ENCODE results near the gene VMAC. TPM values are rescaled to one million over a fixed set of nuclear protein-coding genes. Genes with fewer than 3 reads are reported as not detected.

The VMAC gene
- total and polyA plus RNA-seq, 2 of the 8 experiments (the other 6 are each of a cell fraction or from before 2014, with no cell fraction given) = 1.3 to 2.2 TPM

- FAIRE-seq (no peak), DNase-seq (ENCODE audit: low read depth in 1 of 2, low spot score in 2 of 2) (no peak)
- peaks cover 29% of the 10 kb centered on the region for H3K79me1 ChIP-seq (ENCODE audit: low read depth, low read length)
- H3K79me2 ChIP-seq (ENCODE audit: control insufficient read depth in 1 of 2, insufficient read depth in 2 of 2, low read length in 2 of 2) = peaks cover 0 to 88% of the 10 kb centered on the region in 2 experiments; a peak in 3 of 4 replicates
- no peak overlapping the region; the same call in 1 of the 2 replicates for H4K8ac ChIP-seq (ENCODE audit: extremely low read depth, insufficient read depth, low read length)
- H3K4me1 ChIP-seq (replicated peaks in 1 of 4; ENCODE audit: control insufficient read depth in 3 of 4, insufficient read depth in 4 of 4, low read length in 3 of 4) = peaks cover 26 to 46% (median 33%) of the 10 kb centered on the region in 4 experiments
- no peak overlapping the region for H3K27ac ChIP-seq (ENCODE audit: low read depth, low read length)
- H4K91ac ChIP-seq (replicated peaks; ENCODE audit: insufficient read length, low read length) = no peak overlapping the region
- no peak overlapping the region for H3K23ac ChIP-seq (ENCODE audit: insufficient read length)
- H4K20me1 ChIP-seq (replicated peaks in 1 of 2; ENCODE audit: control insufficient read depth in 1 of 2, insufficient read depth in 2 of 2, low read length in 2 of 2) = peaks cover 42 to 48% of the 10 kb centered on the region in 2 experiments
- H3K56ac ChIP-seq (replicated peaks; ENCODE audit: insufficient read length, low read depth, low read length) = no peak overlapping the region
- 83% methylated on average over 13 of the region's 13 CpGs; no CpG with 5 or more reads in 1 of the 2 experiments for WGBS, 2 experiments (ENCODE audit: extremely low coverage in 1 of 2, insufficient coverage in 1 of 2, insufficient read length in 1 of 2, insufficient replicate concordance in 2 of 2, low coverage in 1 of 2, low lambda C conversion rate in 2 of 2, missing lambda C conversion rate in 1 of 2)
- no peak overlapping the region for H3K18ac ChIP-seq (ENCODE audit: extremely low read depth, low read length)
- no peaks in the 10 kb centered on the region for H3K27me3 ChIP-seq (replicated peaks in 1 of 4; ENCODE audit: control insufficient read depth in 3 of 4, extremely low read depth in 1 of 4, insufficient read depth in 3 of 4, low read length in 3 of 4)
- no peak overlapping the region for H2BK15ac ChIP-seq (ENCODE audit: low read length)
- no peak overlapping the region for H2BK5ac ChIP-seq (ENCODE audit: low read depth, low read length)
- TF ChIP-seq ZNF274 (IDR thresholded peaks at IDR 0.05; ENCODE audit: borderline replicate concordance, extremely low read depth, low read length) (no peak), SIRT6 (IDR thresholded peaks at IDR 0.05; ENCODE audit: low read length) (no peak), CHD2 (IDR thresholded peaks at IDR 0.05; ENCODE audit: low read length) (no peak), EZH2 (IDR thresholded peaks at IDR 0.05; ENCODE audit: low read depth, low read length, severe bottlenecking) (no peak)
- no peaks in the 10 kb centered on the region for H3K9me3 ChIP-seq (ENCODE audit: insufficient read depth in 2 of 2, low read depth in 1 of 2, low read length in 1 of 2)
- ChIA-PET CTCF (ENCODE audit: partially characterized antibody) (interaction anchor here (0.5 to 6.0 kb wide), 12 partner anchors 8 to 283 kb away, joined by 3 to 48 read pairs (median 4); no protein-coding TSS in a partner anchor), POLR2A (ENCODE audit: partially characterized antibody) (interaction anchor here (0.9 to 1.4 kb wide), 2 partner anchors 23 to 73 kb away, joined by 3 read pairs; no protein-coding TSS in a partner anchor)
- no peak overlapping the region for H3K14ac ChIP-seq (ENCODE audit: insufficient read length)
- H2AFZ ChIP-seq (ENCODE audit: low read length) = no peak overlapping the region
- peak overlapping the region in 1 of 2 experiments; percentile 4; a peak in 3 of 4 replicates for H3K4me2 ChIP-seq (ENCODE audit: insufficient read depth in 1 of 2, low read depth in 2 of 2, low read length in 2 of 2)
- peaks cover 0 to 3% (median 0%) of the 10 kb centered on the region in 4 experiments; a peak in 2 of 8 replicates for H3K36me3 ChIP-seq (ENCODE audit: control insufficient read depth in 2 of 4, insufficient read depth in 4 of 4, low read length in 3 of 4)
- no peak overlapping the region for H4K5ac ChIP-seq (ENCODE audit: insufficient read length, low read depth, low read length)
- no peak overlapping the region for H2AK5ac ChIP-seq (ENCODE audit: low read depth, low read length)
- H3K4me3 ChIP-seq (ENCODE audit: extremely low read depth in 1 of 4, insufficient read depth in 2 of 4, low read depth in 3 of 4, low read length in 4 of 4) = no peak overlapping the region; a peak in 1 of 8 replicates
- no peak overlapping the region for H2BK12ac ChIP-seq (ENCODE audit: low read depth, low read length)
- H2BK20ac ChIP-seq (ENCODE audit: low read length) = no peak overlapping the region
- H2BK120ac ChIP-seq (replicated peaks; ENCODE audit: low read depth, low read length) = no peak overlapping the region
- no peaks in the 10 kb centered on the region for H3K23me2 ChIP-seq (ENCODE audit: low read depth, low read length)
- H3K4ac ChIP-seq (replicated peaks; ENCODE audit: insufficient read length, low read depth, low read length) = no peak overlapping the region
- H3K9ac ChIP-seq (replicated peaks in 1 of 4; ENCODE audit: extremely low read depth in 1 of 4, low read depth in 3 of 4, low read length in 3 of 4) = no peak overlapping the region; a peak in 1 of 7 replicates
Observed at GRCh38 chr19:5948752-5949564, 44.3 kb downstream of the VMAC start.
